ENCODE measurements around the gene FERMT1.
A peak's percentile ranks its signal among the peaks of the same experiment; 100 is the strongest.
"Not testable (repeated sequence)": the region's sequence is repeated elsewhere in the genome, so short reads cannot be mapped to it uniquely, and the experiment has no call there.

FERMT1 gene

DNA sequence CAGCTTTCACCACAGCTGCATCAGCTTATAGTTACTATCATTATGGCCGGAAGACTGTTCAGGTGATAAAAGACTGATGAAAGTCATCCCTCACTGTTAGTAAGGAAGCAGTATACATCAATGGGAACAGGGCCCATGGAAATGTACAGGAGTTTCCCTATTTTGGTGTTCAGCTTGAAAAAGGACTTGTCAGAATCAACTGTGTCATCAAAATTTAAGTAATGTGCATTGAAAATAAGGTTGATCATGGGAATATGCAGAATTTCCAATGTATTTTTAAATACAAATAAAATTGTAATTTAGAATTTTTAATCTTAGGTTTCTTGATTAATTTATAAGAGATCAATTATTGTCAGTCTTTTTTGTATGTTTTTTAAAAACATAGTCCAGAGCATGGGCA is 85.7 kb downstream of the FERMT1 start:
- no peak for DNase-seq

DNA sequence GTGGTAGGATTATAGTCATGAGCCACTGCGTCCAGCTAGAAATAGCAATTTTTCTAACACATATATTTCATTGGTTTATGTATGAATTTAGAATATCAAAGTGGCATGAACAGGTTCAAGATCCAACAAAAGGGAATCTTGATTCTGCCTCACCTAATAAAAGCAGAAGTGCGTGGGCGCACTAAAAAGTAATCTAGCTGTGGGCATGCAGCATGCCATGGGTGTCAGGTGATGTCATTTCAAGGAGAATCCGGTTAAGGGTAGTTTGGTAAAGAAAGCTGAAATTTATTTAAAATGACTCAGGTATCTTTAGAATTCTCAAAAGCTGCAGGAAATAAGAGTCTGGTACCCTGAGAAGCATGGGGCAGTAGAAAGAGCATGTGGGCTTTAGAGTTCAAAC is 86.6 kb downstream of the FERMT1 start:
- DNase-seq, result no peak

DNA sequence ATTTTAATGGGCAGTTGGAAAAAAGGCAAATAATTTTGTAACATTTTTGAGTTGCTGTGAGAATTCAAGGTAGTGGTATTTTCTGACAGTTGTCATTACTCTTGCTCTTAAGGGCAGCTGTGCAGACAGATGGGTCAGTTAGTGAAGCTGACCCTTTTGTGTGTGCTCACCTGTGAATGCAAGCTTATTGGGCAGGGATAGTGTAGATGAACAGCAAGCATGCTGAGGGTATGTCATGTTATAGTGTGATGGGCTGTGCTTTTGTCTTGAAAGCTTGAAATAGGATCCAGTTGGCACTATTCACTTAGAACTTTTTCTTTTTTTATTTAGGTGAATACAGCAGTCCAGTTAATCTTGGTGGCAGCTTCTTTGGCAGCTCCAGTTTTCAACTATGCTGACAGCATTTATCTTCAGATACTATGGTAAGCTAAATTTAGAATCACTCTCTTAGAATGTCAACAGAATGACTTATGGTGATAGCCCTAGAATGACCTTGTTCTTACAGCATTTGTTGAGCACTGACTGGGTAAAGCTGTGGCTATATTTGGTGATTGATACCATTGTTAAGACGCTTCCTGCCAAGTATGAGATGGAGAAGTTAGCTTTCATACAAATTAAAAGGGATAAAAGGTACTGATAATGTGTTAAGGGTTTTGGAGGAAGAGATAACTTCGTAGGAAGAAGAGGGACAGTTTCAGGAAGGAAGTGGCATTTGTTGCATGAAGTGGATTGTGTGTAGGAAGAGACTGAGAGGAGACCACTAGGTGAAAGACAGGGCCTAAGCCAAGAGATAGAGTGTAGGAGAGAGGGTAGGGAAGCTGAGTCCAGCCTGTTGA is 88.5 kb downstream of the FERMT1 start:
- no peak for DNase-seq

DNA sequence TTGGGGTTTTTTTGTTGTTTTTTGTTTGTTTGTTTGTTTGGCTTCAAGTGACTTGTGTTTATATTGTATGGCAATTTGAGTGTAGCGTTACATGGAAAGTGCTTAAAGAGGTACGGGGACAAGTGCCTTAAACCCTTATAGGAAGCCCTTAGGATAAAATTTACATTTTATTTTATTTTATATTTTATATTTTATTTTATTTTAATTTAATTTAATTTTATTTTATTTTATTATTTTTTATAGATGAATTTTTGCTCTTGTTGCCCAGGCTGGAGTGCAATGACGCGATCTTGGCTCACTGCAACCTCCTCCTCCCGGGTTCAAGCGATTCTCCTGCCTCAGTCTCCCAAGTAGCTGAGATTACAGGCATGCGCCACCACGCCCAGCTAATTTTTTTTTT is 89.9 kb downstream of the FERMT1 start:
- DNase-seq, result not testable (repeated sequence)

DNA sequence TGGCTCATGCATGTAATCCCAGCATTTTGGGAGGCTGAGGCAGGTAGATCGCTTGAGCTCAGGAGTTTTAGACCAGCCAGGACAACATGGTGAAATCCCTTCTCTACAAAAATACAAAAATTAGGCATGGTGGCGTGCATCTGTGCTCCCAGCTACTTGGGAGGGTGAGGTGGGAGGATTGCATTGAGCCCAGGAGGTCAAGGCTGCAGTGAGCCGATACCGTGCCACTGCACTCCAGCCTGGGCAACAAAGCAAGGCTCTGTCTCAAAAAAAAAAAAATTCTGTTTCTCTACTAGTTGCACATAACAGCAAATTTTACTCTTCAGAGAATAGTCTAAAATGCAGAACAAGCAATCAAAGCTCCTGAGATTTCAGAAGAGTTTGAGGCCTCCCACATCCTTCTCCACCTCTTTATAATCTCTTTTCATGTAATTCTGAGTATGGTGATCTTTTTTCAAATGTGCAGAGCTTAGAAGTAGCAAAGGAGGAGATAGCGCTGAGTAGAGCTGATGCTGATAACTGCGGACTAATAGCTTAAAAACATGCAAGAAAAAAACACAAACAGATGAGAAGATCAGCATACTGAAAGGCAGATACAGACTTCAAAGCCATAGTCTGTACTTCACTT is 92.3 kb downstream of the FERMT1 start:
- no peak for DNase-seq

DNA sequence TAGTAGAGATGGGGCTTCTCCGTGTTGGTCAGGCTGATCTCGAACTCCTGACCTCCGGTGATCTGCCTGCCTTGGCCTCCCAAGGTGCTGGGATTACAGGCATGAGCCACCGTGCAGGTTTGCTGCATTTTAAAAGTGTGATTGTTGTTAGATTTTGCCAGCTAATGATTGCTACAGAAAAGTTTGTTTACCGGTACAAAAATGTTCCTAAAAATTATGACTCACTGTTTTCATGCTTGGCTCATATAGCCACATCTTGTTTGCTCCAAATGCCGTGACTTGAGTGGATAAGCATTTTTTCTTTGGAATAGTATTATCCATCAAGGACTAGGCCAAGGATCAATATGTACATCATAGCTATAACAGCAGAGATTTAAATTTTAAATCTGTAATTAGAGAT is 93.3 kb downstream of the FERMT1 start:
- no peak for DNase-seq

DNA sequence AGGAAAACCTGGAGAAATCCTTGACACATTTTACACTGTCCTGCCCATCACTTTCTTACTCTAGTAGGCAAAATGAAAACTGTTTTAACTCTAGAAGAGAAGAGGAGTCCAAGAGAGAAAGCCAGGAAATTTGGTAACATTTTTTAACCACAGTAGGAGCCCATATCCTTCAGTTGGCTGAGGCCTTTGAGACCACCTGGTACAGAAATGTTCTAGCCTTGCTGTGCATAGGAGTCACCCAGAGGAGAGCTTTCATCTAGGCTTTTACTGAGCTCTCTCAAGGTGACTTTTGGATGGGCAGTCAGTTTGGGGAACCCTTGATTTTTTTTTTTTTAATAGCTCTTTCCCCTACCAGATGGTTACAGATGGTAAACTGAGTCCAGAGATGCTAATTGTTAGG is 94.0 kb downstream of the FERMT1 start:
- no peak for DNase-seq

DNA sequence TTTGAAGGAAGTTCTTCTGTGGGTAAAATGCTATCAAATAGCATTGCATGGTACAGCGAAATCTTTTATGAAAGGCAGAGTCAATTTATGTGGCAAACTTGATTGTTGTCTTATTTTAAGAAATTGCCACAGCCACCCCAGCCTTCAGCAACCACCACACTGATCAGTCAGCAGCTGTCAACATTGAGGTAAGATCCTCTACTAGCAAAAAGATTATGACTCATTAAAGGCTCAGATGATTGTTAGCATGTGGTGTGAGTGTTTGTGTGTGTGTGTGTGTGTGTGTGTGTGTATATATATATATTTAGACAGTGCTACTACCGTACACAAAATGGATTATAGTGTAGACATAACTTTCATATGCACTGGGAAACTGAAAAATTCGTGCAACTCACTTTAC is 96.8 kb downstream of the FERMT1 start:
- peak; percentile 24 for DNase-seq

Data from stimulated activated CD4-positive, alpha-beta T cell treated with anti-CD3 and anti-CD28 coated beads, Interleukin-1b, Interleukin-23, amount 100 ng/mL, for 48 hours (primary cell).